Activated CD4-positive, alpha-beta memory T cell treated with anti-CD3 and anti-CD28 coated beads, Interleukin-2, amount 10 ng/mL, durations not matched to agents 7 days and 5 days (primary cell): Measurements from ENCODE around the gene LRRC25. TPM values are rescaled to one million over a fixed set of nuclear protein-coding genes. Genes with fewer than 3 reads are reported as not detected.

Experiments used
- CTCF ChIA-PET: fragments of 350-600 bp; sonication (Branson Sonifier 250); formaldehyde crosslinking; loops from one replicate; lab custom pipeline; 2021; ENCODE audit warnings: antibody characterized with exemption, inconsistent platforms; lab: Charles Lee
- POLR2A ChIA-PET: fragments of 350-600 bp; sonication (Branson Sonifier 250); formaldehyde crosslinking; loops from one replicate; lab custom pipeline; 2021; ENCODE audit warnings: antibody characterized with exemption; lab: Charles Lee
- DNase-seq: peaks from one replicate; pipeline ENCODE4 v3.0.0-alpha.2; 2020
- H3K27ac Mint-ChIP-seq: one replicate; pipeline ENCODE4 v1.8.0; 2021; ENCODE audit warnings: mild to moderate bottlenecking, mixed read lengths
- H3K27me3 Mint-ChIP-seq: one replicate; pipeline ENCODE4 v1.8.0; 2021; ENCODE audit warnings: mixed read lengths
- H3K36me3 Mint-ChIP-seq: one replicate; pipeline ENCODE4 v1.8.0; 2021; ENCODE audit warnings: low read depth, mixed read lengths
- H3K4me1 Mint-ChIP-seq: one replicate; pipeline ENCODE4 v1.8.0; 2021; ENCODE audit warnings: mixed read lengths
- H3K4me3 Mint-ChIP-seq: one replicate; pipeline ENCODE4 v1.8.0; 2021; ENCODE audit warnings: mild to moderate bottlenecking, mixed read lengths
- H3K9me3 Mint-ChIP-seq: one replicate; pipeline ENCODE4 v1.8.0; 2021; ENCODE audit warnings: mixed read lengths
- total RNA-seq, 2 experiments: library from RNA; stranded (reverse); gene quantifications; one replicate each; pipeline ENCODE4 v1.2.3, GENCODE V29; 2021

Gene LRRC25
- total RNA-seq, 2 experiments from 2014 or later, result not detected

- H3K36me3 Mint-ChIP-seq, result peaks cover 40% of the 10 kb centered on the region
Measured at GRCh38 chr19:18440415-18440877, 43.0 kb upstream of the LRRC25 start.

GRCh38 chr19:18439910-18440237 lies 42.5 kb upstream of the LRRC25 start:
- ChIA-PET CTCF (interaction anchor here (1.0 to 1.8 kb wide), 2 partner anchors 11 to 80 kb away, joined by 3 to 4 read pairs; no protein-coding TSS in a partner anchor), POLR2A (interaction anchor here (0.9 to 3.3 kb wide), 5 partner anchors 12 to 158 kb away, joined by 3 to 15 read pairs (median 3); partner anchors contain the start of genes JUND and SSBP4)
- H3K4me3 Mint-ChIP-seq, result no peak overlapping the region
- DNase-seq, result no peak
- H3K36me3 Mint-ChIP-seq, result peaks cover 41% of the 10 kb centered on the region
- H3K27me3 Mint-ChIP-seq, result no peaks in the 10 kb centered on the region
- H3K9me3 Mint-ChIP-seq, result peaks cover 6% of the 10 kb centered on the region
- peaks cover 39% of the 10 kb centered on the region for H3K4me1 Mint-ChIP-seq
- peak overlapping the region; percentile 40 for H3K27ac Mint-ChIP-seq

More at GRCh38 chr19:18440415-18440877, 43.0 kb upstream of the LRRC25 start:
- H3K4me1 Mint-ChIP-seq, result peaks cover 39% of the 10 kb centered on the region
- peaks cover 6% of the 10 kb centered on the region for H3K9me3 Mint-ChIP-seq
- no peak for DNase-seq
- H3K4me3 Mint-ChIP-seq, result no peak overlapping the region
- peak overlapping the region; percentile 63 for H3K27ac Mint-ChIP-seq
- CTCF ChIA-PET, result interaction anchor here (1.8 kb wide), 1 partner anchor 10 kb away, joined by 4 read pairs; no protein-coding TSS in a partner anchor
- H3K27me3 Mint-ChIP-seq, result no peaks in the 10 kb centered on the region
- POLR2A ChIA-PET, result interaction anchor here (0.7 to 3.3 kb wide), 5 partner anchors 11 to 149 kb away, joined by 3 to 15 read pairs (median 3); partner anchors contain the start of gene SSBP4

GRCh38 chr19:18439025-18439909 lies 41.8 kb upstream of the LRRC25 start:
- Mint-ChIP-seq H3K27ac (peak overlapping the region; percentile 40), H3K9me3 (peaks cover 6% of the 10 kb centered on the region), H3K4me3 (no peak overlapping the region), H3K27me3 (no peaks in the 10 kb centered on the region), H3K4me1 (peaks cover 42% of the 10 kb centered on the region), H3K36me3 (peaks cover 45% of the 10 kb centered on the region)
- ChIA-PET POLR2A (interaction anchor here (1.0 to 3.3 kb wide), 3 partner anchors 20 to 157 kb away, joined by 3 to 15 read pairs (median 5); partner anchors contain the start of genes JUND and SSBP4), CTCF (interaction anchor here (1.0 to 1.8 kb wide), 3 partner anchors 11 to 81 kb away, joined by 3 to 4 read pairs (median 3); no protein-coding TSS in a partner anchor)
- no peak for DNase-seq

- H3K27ac Mint-ChIP-seq, result no peak overlapping the region
- ChIA-PET POLR2A (interaction anchor here (1.6 to 3.3 kb wide), 2 partner anchors 19 to 156 kb away, joined by 5 to 15 read pairs; partner anchors contain the start of genes JUND and SSBP4), CTCF (interaction anchor here (1.0 kb wide), 1 partner anchor 32 kb away, joined by 3 read pairs; no protein-coding TSS in a partner anchor)
- no peak for DNase-seq
- peaks cover 37% of the 10 kb centered on the region for H3K36me3 Mint-ChIP-seq
- peaks cover 45% of the 10 kb centered on the region for H3K4me1 Mint-ChIP-seq
- H3K4me3 Mint-ChIP-seq, result peak overlapping the region; percentile 27
- H3K27me3 Mint-ChIP-seq, result no peaks in the 10 kb centered on the region
- peaks cover 6% of the 10 kb centered on the region for H3K9me3 Mint-ChIP-seq
Measured at GRCh38 chr19:18438331-18439024, 41.1 kb upstream of the LRRC25 start.

GRCh38 chr19:18437491-18438330 lies 40.3 kb upstream of the LRRC25 start, which contains the start of gene ISYNA1:
Gene ISYNA1, minus strand, starts transcription at chr19:18438133. Its CDS starts 154 bp downstream, at chr19:18437979.
- Mint-ChIP-seq H3K27me3 (no peaks in the 10 kb centered on the region), H3K9me3 (peaks cover 5% of the 10 kb centered on the region), H3K27ac (no peak within 1 kb of the TSS), H3K4me3 (peak within 1 kb of the TSS; percentile 55), H3K36me3 (peaks cover 31% of the 10 kb centered on the region), H3K4me1 (peaks cover 42% of the 10 kb centered on the region)
- ChIA-PET POLR2A (interaction anchor here (0.9 to 1.6 kb wide), 3 partner anchors 16 to 120 kb away, joined by 3 to 6 read pairs (median 4); partner anchors contain the start of gene KXD1), CTCF (no interaction called here)
- DNase-seq, result no peak

GRCh38 chr19:18436671-18437490 lies 39.5 kb upstream of the LRRC25 start:
- Mint-ChIP-seq H3K9me3 (no peaks in the 10 kb centered on the region), H3K27me3 (no peaks in the 10 kb centered on the region), H3K27ac (no peak overlapping the region), H3K4me3 (peak overlapping the region; percentile 57), H3K36me3 (peaks cover 28% of the 10 kb centered on the region), H3K4me1 (peaks cover 37% of the 10 kb centered on the region)
- DNase-seq, result peak; percentile 70
- ChIA-PET CTCF (no interaction called here), POLR2A (interaction anchor here (0.9 to 1.6 kb wide), 4 partner anchors 14 to 121 kb away, joined by 3 to 10 read pairs (median 5); partner anchors contain the start of gene KXD1)

GRCh38 chr19:18435842-18436670 lies 38.6 kb upstream of the LRRC25 start:
- Mint-ChIP-seq H3K9me3 (no peaks in the 10 kb centered on the region), H3K36me3 (peaks cover 30% of the 10 kb centered on the region), H3K27me3 (no peaks in the 10 kb centered on the region), H3K4me3 (peak overlapping the region; percentile 57), H3K4me1 (peaks cover 32% of the 10 kb centered on the region), H3K27ac (no peak overlapping the region)
- POLR2A ChIA-PET, result interaction anchor here (1.5 to 1.6 kb wide), 3 partner anchors 13 to 121 kb away, joined by 3 to 10 read pairs (median 5); partner anchors contain the start of gene KXD1
- DNase-seq, result no peak
- CTCF ChIA-PET, result no interaction called here

GRCh38 chr19:18435178-18435841 lies 37.9 kb upstream of the LRRC25 start:
- H3K36me3 Mint-ChIP-seq, result peaks cover 27% of the 10 kb centered on the region
- no peak overlapping the region for H3K4me3 Mint-ChIP-seq
- ChIA-PET CTCF (no interaction called here), POLR2A (interaction anchor here (0.8 to 1.5 kb wide), 3 partner anchors 12 to 16 kb away, joined by 3 to 10 read pairs (median 5); partner anchors contain the start of gene SSBP4)
- H3K4me1 Mint-ChIP-seq, result peaks cover 30% of the 10 kb centered on the region
- no peaks in the 10 kb centered on the region for H3K9me3 Mint-ChIP-seq
- no peaks in the 10 kb centered on the region for H3K27me3 Mint-ChIP-seq
- H3K27ac Mint-ChIP-seq, result no peak overlapping the region
- no peak for DNase-seq

GRCh38 chr19:18434411-18435175 lies 37.2 kb upstream of the LRRC25 start:
- Mint-ChIP-seq H3K27me3 (no peaks in the 10 kb centered on the region), H3K36me3 (peaks cover 28% of the 10 kb centered on the region), H3K4me3 (peak overlapping the region; percentile 8), H3K4me1 (peaks cover 35% of the 10 kb centered on the region), H3K27ac (no peak overlapping the region), H3K9me3 (no peaks in the 10 kb centered on the region)
- POLR2A ChIA-PET, result interaction anchor here (0.8 to 1.5 kb wide), 2 partner anchors 14 to 15 kb away, joined by 3 to 5 read pairs; partner anchors contain the start of gene SSBP4
- DNase-seq, result no peak
- CTCF ChIA-PET, result interaction anchor here (0.5 to 1.0 kb wide), 2 partner anchors 130 to 1171 kb away, joined by 3 read pairs; no protein-coding TSS in a partner anchor
